NCI-H69 (cell line): Measurements from ENCODE around the gene KCNA10.

Source experiments
- DNase-seq: peaks from one replicate; lab custom pipeline; 2025; lab: John Stamatoyannopoulos, UW

The KCNA10 gene

GRCh38 chr1:110519125-110519810, at the start of gene KCNA10:
TSS of gene KCNA10 (minus strand) at chr1:110519175. CDS start at chr1:110518787, 388 bp downstream.
- DNase-seq, result no peak

- DNase-seq, result no peak
These were observed 47.9 kb upstream of the KCNA10 start for GRCh38 chr1:110566836-110567235.

- no peak for DNase-seq
These were observed 46.6 kb upstream of the KCNA10 start for GRCh38 chr1:110565565-110565964.

- DNase-seq, result no peak
These were observed 44.1 kb upstream of the KCNA10 start for GRCh38 chr1:110563089-110563488.

GRCh38 chr1:110561596-110561995, 42.6 kb upstream of the KCNA10 start:
- no peak for DNase-seq

GRCh38 chr1:110559157-110559556, 40.2 kb upstream of the KCNA10 start:
- no peak for DNase-seq

- no peak for DNase-seq
These were observed 38.5 kb upstream of the KCNA10 start for GRCh38 chr1:110557481-110557880.

- peak; percentile 45 for DNase-seq
These were observed 37.5 kb upstream of the KCNA10 start for GRCh38 chr1:110556471-110556807.

- peak; percentile 62 for DNase-seq
These were observed 37.0 kb upstream of the KCNA10 start for GRCh38 chr1:110555807-110556470.

- DNase-seq, result peak; percentile 65
These were observed 36.2 kb upstream of the KCNA10 start for GRCh38 chr1:110554871-110555801.

GRCh38 chr1:110551278-110551809, 32.4 kb upstream of the KCNA10 start:
- peak; percentile 26 for DNase-seq

- no peak for DNase-seq
These were observed 30.9 kb upstream of the KCNA10 start for GRCh38 chr1:110549831-110550230.

- DNase-seq, result peak; percentile 69
These were observed 29.4 kb upstream of the KCNA10 start for GRCh38 chr1:110548381-110548780.

GRCh38 chr1:110547017-110547416, 28.0 kb upstream of the KCNA10 start:
- no peak for DNase-seq

GRCh38 chr1:110545492-110545891, 26.5 kb upstream of the KCNA10 start:
- no peak for DNase-seq

GRCh38 chr1:110544753-110545152, 25.8 kb upstream of the KCNA10 start:
- DNase-seq, result peak; percentile 17

GRCh38 chr1:110542725-110543124, 23.8 kb upstream of the KCNA10 start:
- DNase-seq, result no peak

GRCh38 chr1:110541906-110542395, 23.0 kb upstream of the KCNA10 start:
- peak; percentile 11 for DNase-seq

- no peak for DNase-seq
These were observed 22.1 kb upstream of the KCNA10 start for GRCh38 chr1:110540891-110541685.

- DNase-seq, result peak; percentile 76
These were observed 19.9 kb upstream of the KCNA10 start for GRCh38 chr1:110538921-110539320.

- DNase-seq, result peak; percentile 94
These were observed 19.1 kb upstream of the KCNA10 start for GRCh38 chr1:110538075-110538474.
